Middle frontal gyrus (tissue), 1 donor: ENCODE results near the gene MEIS2.

Source experiments
- DNase-seq: peaks from one replicate; pipeline ENCODE4 v3.0.0-alpha.2; 2015; ENCODE audit warnings: low spot score; ENCODE audit errors: extremely low spot score

MEIS2 gene

DNA sequence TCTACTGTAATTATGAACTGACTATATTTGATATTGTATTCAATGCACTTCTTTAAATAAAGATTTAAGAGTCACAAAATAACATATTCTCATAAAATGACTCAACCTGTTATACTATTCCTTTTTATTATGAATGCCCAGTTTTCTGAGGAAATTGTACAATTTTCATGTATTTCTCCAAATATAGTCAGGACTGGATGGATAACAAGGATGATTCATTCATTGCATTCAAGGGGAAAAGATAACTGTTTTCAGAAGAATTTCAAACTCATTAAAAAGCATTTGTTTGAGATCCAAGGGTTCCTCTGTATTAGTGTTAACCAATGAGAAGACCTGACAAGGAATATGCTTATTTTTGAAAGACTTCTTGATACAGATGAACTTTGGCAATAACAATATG lies 163.7 kb downstream of the MEIS2 start:
- DNase-seq, result no peak

DNA sequence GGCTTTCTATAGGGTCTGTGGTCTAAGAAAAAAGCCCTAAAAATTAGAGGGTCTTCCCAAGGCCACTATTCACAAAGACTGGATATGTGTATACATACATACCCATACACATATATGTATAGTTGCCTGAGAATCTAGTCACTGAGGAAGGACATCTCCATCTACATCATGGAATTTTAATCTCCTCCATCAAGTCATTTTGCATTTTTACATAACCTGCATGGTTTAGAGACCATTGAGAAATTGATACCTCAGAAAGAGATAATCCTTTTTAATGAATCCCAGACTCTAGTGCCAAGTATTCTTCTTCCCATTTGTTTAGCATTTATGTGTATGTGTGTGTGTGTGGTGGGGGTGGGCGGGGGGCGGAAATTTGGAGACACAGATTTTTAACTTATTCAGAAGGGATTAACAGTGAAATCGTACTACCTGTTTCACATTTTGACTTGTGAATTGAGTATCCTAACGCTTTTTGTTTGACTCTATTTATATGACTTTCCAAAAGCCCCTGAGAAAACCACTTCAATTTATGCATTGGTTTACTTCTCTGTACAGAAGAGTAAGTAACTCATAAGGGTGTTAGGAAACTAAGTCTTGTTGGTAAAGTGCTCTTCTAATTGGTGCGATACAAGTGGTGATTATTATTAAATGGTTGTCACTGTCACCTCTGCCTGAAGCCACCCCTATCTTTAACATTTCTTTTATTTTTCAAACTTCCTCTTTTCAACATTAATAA lies 166.9 kb downstream of the MEIS2 start:
- DNase-seq, result no peak

DNA sequence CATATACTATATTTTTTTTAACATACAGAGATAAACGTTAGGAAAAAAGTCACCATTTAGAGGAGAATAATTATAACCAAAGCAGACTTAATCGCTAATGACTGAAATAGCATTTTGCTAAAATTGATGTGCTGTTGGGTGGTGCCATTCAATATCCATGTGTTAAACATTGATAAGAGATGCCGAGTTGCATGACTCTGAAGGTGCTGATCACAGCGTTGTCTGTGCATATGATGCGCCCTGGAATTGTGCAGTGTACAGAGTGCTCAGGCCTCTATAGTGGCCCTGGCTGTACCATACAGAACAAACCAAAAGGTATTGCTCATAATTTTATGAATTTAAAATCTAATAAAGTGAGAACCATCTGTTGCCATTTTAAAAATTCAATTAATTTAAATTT lies 168.3 kb downstream of the MEIS2 start:
- no peak for DNase-seq

- DNase-seq, result no peak
Measured at GRCh38 chr15:36931434-36931833, 168.9 kb downstream of the MEIS2 start.

DNA sequence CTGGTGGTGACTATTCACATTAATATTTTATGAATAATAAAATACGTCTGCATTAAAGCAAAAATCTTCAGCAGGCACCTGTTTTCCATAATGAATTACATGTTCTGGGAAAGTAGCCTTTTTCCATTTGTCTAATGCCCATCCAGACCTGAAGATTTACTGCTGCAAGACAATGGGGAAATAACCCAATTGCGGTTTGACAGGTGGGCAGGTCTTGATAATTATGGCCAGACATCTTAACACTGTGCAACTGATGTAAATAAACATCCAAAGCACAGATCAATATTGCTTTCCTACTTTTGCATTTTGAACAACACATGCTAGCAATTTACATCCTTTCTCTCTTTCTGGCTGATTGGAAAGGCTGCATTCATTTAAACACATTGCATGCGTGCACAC lies 173.9 kb downstream of the MEIS2 start:
- DNase-seq, result no peak

DNA sequence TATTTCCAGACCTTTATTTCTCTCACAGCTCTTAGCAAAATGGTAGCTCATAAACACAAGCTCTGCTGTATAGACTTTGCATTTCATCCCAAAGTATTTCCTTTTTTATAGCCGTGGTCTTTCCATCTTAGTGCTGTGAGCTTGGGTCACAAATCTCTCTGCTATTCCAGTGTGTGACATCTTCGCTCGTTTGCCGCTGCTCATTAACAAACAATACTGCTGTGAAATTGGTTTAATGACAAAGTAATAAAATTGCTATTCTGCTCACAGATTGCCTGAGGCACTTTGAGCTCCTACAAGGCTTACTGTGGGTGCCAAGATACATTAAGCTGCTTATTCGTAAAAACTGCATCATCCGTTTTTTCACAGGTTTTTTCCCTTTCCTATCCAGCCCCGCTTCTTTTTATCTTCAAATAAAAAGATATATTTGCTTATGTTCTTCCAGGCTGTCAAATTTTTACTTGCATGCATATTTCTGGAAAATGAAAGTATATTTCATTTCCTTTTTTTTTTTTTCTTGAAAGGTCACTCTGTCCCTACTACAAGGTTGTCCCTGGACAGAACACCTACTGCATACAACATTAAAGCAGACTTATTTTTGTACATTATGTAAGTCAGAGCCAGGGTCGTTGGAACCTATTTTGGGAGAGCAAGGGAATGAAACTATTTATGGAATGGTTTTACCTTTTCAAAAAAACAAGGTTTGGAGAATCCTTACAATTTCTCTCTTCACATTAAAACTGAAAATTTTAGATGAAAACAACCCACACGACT lies 174.5 kb downstream of the MEIS2 start:
- no peak for DNase-seq

DNA sequence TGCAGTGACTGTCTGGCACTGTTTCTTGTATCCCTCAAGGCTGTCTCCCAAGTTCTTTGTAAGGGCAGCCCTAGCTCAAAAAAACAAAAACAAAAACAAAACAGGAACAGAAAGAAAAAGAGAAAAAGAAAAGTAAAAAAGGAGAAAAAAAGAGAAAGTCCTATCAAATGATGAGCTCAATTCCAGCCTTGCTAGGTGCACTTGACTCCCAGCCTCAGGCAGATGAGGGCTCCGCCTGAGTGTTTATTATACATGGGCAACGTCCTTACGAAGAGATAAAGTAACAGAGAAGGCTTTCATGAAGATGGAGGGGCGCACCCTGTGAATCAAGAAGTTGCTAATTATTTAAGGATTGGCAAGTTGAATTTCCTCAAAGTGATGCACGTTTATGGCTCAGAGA lies 175.3 kb downstream of the MEIS2 start:
- DNase-seq, result no peak

- no peak for DNase-seq
Measured at GRCh38 chr15:36924034-36924433, 176.3 kb downstream of the MEIS2 start.

DNA sequence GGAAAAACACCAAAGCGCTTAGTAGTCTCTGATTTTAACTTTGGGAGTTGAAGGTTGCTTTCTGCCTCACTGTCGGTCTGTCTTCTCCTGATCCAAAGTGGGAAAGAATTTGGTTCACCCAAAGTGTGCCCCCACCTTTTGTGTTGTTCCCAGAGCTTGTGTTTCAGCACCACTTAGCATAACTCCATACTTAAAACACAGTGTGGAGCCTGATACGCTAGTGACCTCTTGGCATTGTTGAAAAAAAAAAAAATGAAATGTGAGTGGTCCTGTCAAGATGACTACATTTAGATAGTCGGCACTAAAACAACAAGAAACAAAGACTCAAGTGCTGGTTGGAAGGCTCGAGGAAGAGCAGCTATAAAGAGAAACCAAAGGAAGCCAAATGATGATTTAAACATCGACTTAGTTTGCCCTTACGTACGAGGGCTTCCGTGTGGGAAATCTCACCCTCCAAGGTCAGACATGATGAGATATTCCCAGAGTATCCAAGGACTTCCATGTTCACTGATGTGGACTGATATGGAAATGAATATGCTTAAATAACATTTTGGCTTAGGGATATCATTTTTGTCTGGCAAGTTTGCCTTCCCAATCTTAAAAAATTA lies 178.8 kb downstream of the MEIS2 start:
- no peak for DNase-seq

GRCh38 chr15:36917411-36918267 lies 182.7 kb downstream of the MEIS2 start:
- DNase-seq, result no peak

GRCh38 chr15:36914960-36915808 lies 185.2 kb downstream of the MEIS2 start:
- no peak for DNase-seq

DNA sequence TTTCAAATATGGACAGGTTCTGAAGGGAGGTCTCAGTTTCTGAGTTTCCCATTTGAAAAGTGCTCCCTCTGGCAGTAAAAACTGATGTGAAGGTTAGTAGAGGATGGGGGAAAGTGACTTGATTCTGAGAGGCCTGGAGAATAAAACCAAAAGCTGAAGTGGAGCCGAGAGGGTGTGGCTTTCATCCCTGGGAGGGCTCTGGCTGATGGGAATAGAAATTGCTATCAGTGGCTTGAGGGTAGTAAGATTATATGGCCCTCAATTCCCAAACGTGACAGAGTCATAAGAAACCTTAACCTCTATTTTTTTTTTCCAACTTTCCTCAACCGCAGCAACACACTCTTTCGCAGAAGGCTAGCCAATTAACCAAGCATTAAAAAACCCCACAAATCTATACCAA lies 185.9 kb downstream of the MEIS2 start:
- DNase-seq, result no peak

DNA sequence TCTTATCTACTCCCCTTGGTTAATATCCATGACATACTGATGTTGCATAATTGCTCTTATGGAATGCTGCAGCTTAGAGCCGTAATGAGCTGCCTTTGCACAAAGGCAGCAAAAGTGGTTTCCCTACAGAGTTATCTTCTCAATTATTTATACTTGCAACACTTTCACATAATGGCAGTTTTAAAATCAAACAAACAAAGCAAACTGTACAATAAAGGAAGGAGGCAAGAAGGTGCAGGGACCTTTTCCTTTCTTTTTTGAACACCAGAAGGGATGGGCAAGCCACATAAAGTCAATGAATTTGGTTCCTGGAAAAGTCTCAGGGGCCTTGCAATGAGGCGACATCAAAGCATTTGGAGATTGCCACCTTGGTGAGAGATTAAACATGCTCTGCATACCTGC lies 188.0 kb downstream of the MEIS2 start:
- no peak for DNase-seq

- no peak for DNase-seq
Measured at GRCh38 chr15:36911322-36911944, 188.9 kb downstream of the MEIS2 start.

DNA sequence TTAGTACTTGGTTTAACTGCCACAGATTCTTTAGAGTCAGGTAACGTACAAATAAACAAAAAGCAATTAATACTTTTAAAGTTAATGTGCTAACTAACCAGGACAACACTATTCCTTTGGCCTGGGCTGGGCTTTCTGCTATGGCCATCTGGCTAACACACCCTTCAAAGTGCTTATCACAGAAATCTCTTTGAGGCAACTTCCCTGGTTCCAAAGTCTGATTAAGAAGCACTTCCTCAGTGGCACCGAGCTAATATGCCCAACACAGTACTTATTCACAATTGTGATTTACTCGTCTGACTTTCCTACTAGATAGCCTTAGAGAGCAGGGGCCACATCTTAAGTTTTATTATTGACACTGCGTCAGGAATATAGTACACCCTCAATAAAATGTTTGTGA lies 191.4 kb downstream of the MEIS2 start:
- DNase-seq, result no peak

DNA sequence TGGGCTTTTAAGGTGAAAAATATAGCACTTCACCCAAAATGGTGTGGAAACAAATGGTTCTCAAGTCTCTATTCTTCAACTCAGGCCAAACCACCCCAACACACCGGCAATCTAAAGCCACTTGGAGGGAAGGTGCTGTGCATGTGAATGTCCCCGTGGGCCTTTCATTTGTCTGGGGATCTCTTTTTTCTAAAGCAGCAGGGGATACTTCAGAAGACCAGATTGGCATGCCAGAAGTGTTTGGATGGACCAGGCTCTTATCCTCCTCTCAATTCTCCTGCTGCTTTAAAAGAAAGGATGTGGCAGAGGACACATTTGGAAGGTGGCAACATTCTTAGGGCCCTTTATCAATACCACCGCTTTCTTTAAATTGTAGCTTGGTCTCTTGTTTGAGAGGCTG lies 193.1 kb downstream of the MEIS2 start:
- no peak for DNase-seq

DNA sequence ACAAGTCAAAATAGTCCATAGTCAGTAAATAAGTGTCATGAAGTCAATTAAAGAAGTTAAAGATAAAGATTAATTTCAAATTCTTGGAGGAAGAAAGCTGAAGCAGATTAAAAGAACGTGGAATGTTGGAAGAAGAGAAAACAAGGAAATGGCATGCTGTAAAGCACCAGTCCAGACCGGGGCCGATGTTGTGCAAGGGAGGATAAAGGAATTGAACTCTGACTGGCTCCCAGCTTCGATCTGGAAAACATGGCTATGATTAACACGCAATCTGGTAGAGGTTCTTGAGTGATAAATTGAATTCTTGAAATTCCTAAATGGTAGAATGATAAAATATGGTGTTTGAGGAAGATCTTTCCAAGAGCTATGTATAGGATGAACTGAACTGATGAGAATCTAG lies 194.4 kb downstream of the MEIS2 start:
- DNase-seq, result no peak

GRCh38 chr15:36904715-36905114 lies 195.6 kb downstream of the MEIS2 start:
- DNase-seq, result no peak

DNA sequence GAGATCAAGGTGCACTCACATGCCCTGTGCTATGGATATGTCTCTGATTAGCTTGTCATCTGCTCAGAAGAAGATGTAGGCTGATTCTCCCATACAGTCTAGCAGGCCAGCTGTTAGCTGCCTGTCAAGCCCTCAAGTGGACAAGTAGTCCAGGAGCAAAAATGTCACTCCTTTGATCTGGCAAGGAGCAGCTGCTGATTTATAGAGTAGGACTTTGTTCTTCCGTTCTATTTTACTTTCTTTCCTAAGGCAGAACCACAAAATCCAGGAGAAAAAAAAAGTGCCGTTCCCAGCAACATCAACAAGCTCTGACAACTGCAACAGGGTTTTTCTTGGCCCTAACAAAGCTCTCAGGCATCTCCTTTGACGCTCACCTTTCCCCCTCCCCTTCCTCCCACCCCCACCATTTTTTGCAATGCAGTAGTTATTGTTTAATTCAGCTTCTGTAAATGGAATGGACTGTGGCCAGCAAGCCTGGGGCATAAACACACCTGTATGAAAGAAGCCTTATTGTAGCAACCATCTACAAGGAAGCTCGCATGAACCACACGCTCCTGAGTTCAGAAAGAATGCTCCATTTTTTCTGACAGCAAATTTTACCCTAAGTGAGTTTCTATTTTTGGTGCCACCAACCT lies 196.3 kb downstream of the MEIS2 start:
- DNase-seq, result no peak

DNA sequence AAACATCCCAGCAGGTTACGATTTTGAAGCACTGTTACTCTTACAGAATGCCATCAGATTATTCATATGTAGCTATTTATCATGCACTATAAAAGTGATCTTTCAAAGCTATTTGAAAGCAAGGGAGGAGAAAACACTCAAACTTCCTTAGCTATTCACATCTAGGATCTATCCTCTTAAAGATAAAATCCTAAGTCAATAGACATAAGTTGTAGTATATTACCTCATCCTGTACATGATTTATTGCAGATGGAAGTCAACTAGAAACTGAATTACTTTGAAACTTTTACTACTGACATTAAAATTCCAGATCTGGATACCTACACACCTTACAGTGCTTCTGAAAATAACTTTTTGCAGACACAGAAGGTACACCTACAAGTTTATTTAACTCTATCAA lies 197.2 kb downstream of the MEIS2 start:
- DNase-seq, result no peak
